Stimulated activated CD8-positive, alpha-beta memory T cell treated with anti-CD3 and anti-CD28 coated beads, Interleukin-12 subunit alpha, Interleukin-12 subunit beta, amount 100 ng/mL, for 4 hours (primary cell): ENCODE measurements around the gene FBXW8.
A peak's percentile ranks its signal among the peaks of the same experiment; 100 is the strongest.
"Not testable (repeated sequence)": the region's sequence is repeated elsewhere in the genome, so short reads cannot be mapped to it uniquely, and the experiment has no call there.

Experiments used
- DNase-seq: peaks from one replicate; pipeline ENCODE4 v3.0.0-alpha.2; 2020; ENCODE audit warnings: low read depth

The FBXW8 gene

GRCh38 chr12:117053597-117054201 lies 142.9 kb downstream of the FBXW8 start:
- no peak for DNase-seq

GRCh38 chr12:117054279-117054678 lies 143.5 kb downstream of the FBXW8 start:
- DNase-seq = no peak

DNA sequence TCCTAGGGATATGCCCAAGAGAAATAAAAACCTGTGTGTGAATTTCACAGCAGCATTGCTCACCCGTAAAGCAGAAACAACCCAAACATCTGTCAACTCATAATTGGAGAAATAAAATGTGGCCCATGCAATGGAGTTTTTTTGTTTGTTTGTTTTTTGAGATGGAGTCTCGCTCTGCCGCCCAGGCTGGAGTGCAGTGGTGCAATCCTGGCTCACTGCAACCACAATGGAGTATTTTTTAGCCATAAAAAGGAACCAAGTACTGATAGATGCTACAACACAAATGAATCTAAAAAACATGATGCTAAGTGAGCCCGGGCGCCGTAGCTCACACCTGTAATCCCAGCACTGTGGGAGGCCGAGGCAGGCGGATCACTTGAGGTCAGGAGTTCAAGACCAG lies 146.9 kb downstream of the FBXW8 start:
- DNase-seq = not testable (repeated sequence)

DNA sequence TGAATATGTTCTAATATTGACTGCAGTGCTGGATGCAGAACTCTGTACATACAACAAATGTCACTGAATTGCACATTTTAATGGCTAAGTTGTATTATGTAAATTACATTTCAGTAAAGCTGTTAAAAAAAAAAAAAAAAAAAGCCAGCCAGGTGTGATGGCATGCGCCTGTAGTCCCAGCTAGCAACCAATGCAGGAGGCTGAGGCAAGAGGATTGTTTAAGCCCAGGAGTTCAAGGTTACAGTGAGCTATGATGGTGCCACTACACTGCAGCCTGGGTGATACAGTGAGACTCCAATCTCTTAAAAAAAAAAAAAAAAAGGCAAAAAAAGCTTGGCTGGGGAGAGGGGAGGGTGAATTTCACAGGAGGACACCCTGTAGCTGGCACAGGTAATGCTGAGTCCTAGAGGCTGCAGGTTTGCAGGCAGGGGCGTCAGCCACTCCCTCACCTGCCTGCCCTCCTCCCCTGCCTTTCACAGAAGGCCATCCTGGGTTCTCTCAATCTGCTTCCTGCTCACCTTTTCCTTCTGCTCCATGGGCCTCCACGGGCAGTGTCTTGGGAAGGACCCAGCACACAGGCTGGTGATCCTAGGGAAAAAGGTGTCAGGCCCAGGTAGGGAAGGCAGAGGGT lies 147.8 kb downstream of the FBXW8 start:
- DNase-seq = no peak

DNA sequence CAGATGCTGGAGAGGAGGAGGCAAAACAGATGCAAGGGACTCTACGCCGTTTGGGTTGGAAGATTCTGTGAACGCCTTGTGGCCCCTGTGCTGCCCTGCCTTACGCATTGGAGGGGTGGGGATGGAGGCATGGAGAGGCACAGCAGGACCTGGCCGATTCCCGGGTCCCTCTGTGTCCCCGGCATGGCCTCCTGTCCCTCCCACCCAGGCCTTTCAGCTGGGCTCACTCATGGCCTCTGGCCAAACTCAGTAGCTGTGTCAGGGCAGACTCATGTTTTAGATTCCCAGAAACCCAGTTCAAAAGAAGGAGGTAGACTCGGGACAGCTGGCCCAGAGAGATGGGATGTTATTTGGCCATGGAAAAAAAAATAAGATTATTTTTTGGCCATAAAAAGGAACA lies 148.4 kb downstream of the FBXW8 start:
- no peak for DNase-seq

DNA sequence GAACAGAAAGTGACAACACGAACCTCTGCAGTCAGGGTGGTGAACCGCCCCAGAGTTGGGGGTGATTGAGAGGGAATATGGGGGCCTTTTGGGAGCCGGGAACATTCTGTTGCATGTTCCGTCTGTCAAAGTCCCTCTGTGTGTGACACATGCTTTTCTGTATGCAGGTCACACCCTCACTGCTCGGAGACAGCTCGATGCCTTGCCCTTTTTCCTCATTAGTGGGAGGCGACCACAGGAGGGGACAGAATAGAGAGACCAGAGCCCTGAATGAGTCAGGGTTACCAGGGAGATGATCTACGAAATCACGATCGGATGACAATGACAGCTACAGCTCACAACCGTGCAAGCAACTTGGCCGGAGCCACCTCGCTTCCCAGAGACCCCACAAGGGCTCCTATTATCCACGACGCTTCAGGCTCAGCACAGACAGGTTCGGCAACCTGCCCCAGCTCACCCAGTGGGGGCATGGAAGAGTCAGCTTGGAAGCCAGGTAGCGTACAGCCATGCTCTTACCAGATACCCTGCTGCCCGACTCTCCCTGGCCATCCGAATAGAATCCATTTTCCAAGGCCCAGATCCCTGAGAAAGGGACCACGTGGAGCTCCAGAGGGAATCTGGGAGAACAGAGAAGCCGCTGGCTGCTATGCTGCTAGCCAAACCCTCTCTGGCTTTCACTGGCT lies 149.6 kb downstream of the FBXW8 start:
- no peak for DNase-seq

DNA sequence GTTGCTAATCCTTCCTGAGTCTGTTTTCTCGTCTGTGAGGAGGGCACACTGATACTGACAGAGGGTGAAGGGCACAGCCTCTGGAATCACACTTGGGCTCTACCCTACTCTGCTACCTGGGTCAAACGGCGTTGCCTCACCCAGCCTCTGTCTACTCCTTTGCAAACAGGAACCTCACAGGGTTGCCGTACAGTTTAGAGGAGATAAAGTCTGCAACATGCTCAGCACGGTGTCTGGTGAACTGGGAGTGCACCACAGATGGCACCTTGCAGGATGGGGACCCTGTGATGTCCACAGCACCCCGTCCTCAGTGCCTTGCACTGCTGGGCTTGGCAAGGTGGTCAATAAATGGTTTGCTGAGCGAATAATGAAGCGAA lies 150.2 kb downstream of the FBXW8 start:
- no peak for DNase-seq

GRCh38 chr12:117061555-117062079 lies 150.9 kb downstream of the FBXW8 start:
- DNase-seq = no peak

DNA sequence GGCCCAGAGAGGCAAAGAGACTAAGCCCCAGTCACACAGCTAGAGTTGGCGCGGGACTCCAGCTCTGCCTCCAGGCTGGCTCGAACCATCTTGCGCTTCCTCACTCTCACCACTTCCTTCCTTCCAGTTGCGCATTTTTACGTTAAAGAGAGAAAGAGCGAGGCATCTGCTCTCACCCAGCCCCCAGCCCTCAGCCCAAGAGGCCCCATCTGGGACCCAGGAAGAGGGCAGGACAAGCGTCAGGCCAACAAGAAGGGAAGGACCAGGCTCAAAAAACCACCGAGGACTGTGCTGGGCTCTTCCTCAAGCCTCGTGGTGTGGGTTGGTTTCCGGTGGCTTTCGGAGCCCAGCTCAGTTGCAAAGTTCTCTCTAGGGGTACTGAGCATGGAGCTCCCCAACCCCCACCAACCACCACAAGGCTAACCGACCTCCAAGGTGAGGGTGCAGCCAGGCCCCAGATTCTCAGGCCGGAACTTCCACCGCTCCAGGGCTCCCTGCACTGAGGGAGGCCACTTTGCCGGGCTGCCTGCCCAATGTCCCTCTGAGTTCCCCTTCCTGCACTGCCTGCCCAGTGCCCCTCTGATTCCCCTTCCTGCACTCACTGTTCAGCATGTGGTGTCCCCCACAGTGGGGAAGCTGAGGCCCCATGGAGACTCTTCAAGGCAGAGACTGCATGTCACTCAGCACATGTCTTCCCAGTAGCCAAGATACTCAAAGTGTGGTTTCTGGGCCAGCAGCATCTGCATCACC lies 152.6 kb downstream of the FBXW8 start:
- peak; percentile 5 for DNase-seq

DNA sequence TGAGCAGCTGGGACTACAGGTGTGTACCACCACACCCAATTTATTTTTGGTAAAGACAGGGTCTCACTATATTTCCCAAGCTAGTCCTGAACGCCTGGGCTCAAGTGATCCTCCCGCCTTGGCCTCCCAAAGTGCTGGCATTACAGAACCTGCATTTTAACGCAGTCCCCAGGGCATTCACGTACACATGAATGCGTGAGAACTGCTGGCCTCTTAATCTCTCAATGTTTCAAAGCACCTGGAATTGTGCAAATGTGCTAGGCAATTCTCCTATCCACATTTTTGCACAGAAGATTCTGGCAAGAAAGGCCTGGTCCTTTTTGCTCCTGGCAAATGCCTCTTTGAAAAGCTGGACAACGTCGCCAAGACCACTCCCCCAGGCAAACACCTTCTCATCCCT lies 153.3 kb downstream of the FBXW8 start:
- no peak for DNase-seq

- DNase-seq = no peak
Observed at GRCh38 chr12:117064596-117064995, 153.8 kb downstream of the FBXW8 start.

DNA sequence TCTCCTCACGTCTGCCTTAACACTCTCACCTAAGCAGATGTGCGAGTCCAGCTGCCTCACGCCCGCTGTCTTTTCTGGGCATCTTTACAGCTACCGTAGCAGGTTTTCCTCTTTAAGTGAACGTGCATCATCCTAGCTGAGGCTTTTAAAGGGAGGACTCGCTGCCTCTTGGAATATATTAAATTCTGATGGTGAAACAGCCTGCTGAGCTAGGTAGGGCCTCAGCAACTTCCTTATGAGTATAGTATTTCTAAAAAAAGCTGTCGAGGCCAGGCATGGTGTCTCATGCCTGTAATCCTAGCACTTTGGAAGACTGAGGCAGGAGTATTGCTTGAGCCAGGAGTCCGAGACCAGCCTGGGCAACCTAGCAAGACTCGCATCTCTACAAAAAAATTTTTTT lies 156.3 kb downstream of the FBXW8 start:
- no peak for DNase-seq

DNA sequence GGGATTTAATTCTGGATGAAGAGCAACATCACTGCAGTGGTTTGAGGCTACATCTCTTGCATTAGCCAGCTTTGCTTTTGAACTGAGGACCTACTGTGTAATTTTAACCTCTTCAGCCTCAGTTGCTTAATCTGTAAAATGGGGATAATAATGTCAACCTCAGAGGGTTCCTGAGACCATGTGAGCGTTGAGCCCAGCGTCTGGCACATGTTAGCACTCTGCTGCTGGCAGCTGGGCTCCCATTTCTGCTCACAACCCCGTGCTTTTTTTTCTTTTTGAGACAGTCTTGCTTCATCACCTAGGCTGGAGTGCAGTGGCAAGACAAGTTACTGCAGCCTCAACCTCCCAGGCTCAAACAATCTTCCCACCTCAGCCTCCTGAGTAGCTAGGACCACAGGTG lies 156.9 kb downstream of the FBXW8 start:
- no peak for DNase-seq

GRCh38 chr12:117068492-117068891 lies 157.7 kb downstream of the FBXW8 start:
- DNase-seq = no peak

DNA sequence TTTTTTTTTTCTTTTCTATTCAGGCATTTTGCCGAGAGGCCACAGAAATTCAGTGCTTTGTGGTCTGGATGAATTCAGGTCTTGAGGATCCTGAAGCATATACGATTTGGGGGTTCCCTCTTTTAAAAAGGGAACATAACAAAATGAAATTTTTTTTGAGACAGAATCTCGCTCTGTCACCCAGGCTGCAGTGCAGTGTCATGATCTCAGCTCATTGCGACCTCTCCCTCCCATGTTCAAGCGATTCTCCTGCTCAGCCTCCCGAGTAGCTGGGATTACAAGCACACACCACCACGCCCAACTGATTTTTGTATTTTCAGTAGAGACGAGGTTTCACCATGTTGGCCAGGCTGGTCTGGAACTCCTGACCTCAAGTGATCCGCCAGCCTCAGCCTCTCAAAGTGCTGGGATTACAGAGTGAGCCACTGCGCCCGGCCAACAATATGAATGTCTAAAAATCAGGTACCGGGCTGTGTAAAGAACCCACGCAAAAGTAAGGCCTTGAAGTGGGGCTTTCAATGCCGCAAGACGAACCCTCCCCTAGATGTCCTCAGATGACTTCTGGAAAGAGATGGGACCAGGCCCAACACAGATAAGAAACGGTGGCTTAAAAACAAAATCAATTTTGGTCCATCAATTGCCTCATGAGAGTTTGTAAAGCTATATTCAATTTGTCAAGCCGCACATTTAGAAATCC lies 158.5 kb downstream of the FBXW8 start:
- DNase-seq = no peak

- DNase-seq = no peak
Observed at GRCh38 chr12:117069926-117070900, 159.5 kb downstream of the FBXW8 start.

DNA sequence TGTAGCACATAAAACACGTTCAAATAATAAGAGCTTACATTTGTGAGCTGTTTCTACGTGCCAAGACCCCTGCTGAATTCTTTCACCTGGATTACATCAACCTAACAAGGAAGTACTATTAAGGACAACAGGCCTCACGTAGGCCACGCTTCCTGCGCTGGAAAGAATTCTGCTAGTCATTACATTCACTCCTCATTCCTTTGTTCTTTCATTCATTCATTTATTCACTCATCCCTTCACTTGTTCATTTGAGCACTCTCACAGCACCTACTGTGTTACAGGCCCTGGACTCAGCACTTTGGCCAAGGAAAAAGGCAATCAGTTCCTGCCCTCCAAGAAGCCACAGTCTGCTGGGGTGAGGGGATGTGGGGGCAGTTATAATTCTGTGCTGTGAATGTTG lies 160.3 kb downstream of the FBXW8 start:
- DNase-seq = no peak

DNA sequence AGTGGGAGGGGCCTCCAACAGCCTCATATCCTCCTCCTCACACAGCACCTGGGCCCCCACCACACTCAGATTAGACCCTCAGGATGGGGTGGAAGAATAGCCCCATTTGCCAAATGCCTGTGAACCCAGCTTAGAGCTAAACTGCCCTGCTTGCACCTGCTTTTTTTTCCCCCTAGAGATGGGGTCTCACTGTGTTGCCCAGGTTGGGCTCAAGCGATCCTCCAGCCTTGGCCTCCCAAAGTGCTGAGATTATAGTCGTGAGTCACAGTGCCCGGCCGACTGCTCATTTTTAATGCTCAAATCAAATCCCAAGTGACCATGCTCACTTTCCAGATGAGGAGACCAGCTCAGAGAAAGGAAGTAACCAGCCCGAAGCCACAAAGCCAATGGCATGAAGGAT lies 161.4 kb downstream of the FBXW8 start:
- no peak for DNase-seq

- DNase-seq = no peak
Observed at GRCh38 chr12:117072736-117073490, 162.2 kb downstream of the FBXW8 start.

GRCh38 chr12:117073611-117074010 lies 162.9 kb downstream of the FBXW8 start:
- no peak for DNase-seq
